GM12873 (cell line): ENCODE data around the gene HRCT1.
A peak's percentile ranks its signal among the peaks of the same experiment; 100 is the strongest.

Experiments
- CTCF ChIP-seq: IDR thresholded peaks from 2 replicates; pipeline ENCODE4 v1.5.1; 2012; ENCODE audit warnings: low read depth, mild to moderate bottlenecking, moderate library complexity, low read length, control low read depth; ENCODE audit not compliant: insufficient read depth; ENCODE audit errors: missing control alignments

The HRCT1 gene

GRCh38 chr9:35905912-35906679 is at the start of gene HRCT1:
HRCT1 (plus strand) TSS chr9:35906202; CDS start chr9:35906288, 86 bp downstream.
- TF ChIP-seq CTCF: no peak

DNA sequence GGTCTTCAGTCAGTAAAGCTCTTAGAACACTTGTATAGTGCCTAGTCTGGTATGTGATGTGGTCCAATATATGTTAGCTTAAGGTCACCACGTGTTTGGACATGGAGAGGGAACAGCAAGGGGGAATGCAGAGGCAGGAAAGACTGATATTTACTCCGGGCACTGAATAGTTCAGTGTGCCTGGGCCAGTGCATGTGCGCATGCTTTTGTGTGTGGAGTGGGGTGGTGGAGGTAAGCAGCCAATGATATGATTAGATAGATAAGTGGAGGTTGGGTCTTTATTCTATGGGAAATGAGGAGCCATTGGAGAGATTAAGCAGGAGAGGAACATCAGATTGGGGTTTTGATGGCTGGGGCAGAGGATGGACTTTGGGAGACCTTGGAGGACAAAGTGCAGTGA is 49.8 kb upstream of the HRCT1 start:
- TF ChIP-seq CTCF: no peak

GRCh38 chr9:35856882-35857281 is 49.1 kb upstream of the HRCT1 start:
- no peak for TF ChIP-seq CTCF

DNA sequence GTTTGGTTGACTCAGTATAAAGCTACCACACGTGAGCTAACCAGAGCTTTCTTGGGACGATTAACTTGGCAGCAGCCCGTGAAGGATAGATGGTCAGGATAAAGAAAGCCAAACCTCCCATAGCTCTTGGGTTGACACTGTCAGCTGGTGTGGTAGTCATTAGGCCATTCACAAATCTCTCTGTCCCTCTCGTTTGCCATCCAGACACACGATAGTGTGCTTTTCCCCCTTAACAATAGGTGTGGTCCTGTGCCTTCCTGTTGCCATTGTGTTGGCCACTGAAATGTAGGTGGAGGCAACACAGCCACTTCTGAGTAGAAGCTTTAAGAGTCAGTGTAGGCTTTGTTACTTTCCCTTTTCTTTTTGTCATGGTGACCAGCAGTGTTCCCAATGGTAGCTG is 47.5 kb upstream of the HRCT1 start:
- TF ChIP-seq CTCF: no peak

DNA sequence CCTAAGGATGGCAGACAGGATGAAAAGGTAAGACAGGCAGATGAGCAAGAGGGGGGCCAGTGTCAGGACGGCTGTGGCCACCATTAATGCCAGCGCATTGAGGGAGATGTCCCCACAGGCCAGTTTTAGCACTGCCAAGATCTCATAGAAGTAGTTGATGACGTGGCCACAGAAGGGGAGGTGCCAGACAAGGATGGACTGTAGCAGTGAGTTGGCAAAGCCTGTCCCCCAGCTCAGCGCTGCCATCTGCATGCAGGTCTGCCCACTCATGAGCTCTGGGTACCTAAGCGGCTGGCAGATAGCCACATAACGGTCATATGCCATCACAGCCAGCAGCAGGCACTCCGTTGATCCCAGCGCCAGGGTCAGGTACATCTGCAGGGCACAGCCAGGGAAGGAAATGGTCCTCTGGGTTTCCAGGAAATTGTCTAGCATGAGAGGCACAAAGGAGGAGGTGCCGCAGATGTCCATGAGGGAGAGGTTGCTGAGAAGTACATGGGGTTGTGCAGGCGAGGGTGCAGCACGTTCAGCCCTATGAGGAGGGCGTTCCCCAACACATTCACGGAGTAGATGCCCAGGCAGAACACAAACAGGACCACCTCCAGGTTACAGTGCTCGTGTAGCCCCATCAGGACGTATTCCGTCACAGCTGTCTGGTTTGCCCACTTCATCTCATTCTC is 46.6 kb upstream of the HRCT1 start:
- peak; percentile 20 for TF ChIP-seq CTCF

DNA sequence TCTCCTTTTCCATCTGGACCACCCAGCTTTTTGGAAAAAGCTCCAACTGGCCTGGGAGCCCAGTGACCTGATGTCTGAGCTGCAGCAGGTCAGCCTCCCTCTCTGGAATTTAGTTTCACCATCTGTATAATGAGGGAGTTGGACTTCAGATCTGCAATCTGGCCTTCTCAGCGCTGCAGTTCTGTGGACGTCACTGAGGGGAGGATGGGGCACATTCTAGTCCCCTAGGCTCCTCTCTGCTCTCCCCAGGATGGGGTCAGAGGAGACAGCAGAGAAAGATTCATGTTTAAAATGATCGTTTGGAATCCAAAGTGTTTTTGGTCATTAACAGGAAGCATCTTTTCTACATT is 46.0 kb upstream of the HRCT1 start:
- no peak for TF ChIP-seq CTCF

- TF ChIP-seq CTCF: no peak
Observed at GRCh38 chr9:35861161-35861897, 44.7 kb upstream of the HRCT1 start.
